ENCODE results near the gene COQ4. TPM values are rescaled to one million over a fixed set of nuclear protein-coding genes. Genes with fewer than 3 reads are reported as not detected.

The COQ4 gene
- total and polyA plus RNA-seq, 2 of the 8 experiments (the other 6 are each of a cell fraction or from before 2014, with no cell fraction given): 32.3 to 58.8 TPM

- TF ChIP-seq NANOG (IDR thresholded peaks at IDR 0.05; ENCODE audit: insufficient read depth, low read depth, low read length, poor library complexity, severe bottlenecking) (peak; percentile 92), SP4 (IDR thresholded peaks at IDR 0.05; ENCODE audit: low read length) (0 out of 2 replicates have a peak, but pooled peaks have one; percentile 41), MAFK (IDR thresholded peaks at IDR 0.05; ENCODE audit: low read depth, low read length) (peak; percentile 84), TCF12 (IDR thresholded peaks at IDR 0.05; ENCODE audit: low read depth, low read length) (peak; percentile 85), YY1 (IDR thresholded peaks at IDR 0.05; ENCODE audit: low read depth, low read length) (0 out of 2 replicates have a peak, but pooled peaks have one; percentile 11), CHD7 (IDR thresholded peaks at IDR 0.05; ENCODE audit: insufficient replicate concordance, low read length) (peak; percentile 90), SRF (IDR thresholded peaks at IDR 0.05; ENCODE audit: low read depth, low read length) (0 out of 2 replicates have a peak, but pooled peaks have one; percentile 2), SIRT6 (IDR thresholded peaks at IDR 0.05; ENCODE audit: low read length) (no peak)
Measured at GRCh38 chr9:128383007-128383753, 60.5 kb downstream of the COQ4 start (continued).
